ENCODE results near the gene PQBP1. TPM values are rescaled to one million over a fixed set of nuclear protein-coding genes. Genes with fewer than 3 reads are reported as not detected.

Gene PQBP1
- total and polyA plus RNA-seq, 2 donors (not counting 3 experiments of a cell fraction or from before 2014, with no cell fraction given): 86.3 to 86.8 TPM

Other genes with a start within 250 kb of the PQBP1 start
- gene WAS, start 214.1 kb upstream of the PQBP1 start, total RNA-seq: 0.73 TPM in 1 of 2 replicates, not detected in the other
- gene WAS, start 214.1 kb upstream of the PQBP1 start, polyA plus RNA-seq: not detected in 2 replicates
- gene SUV39H1, start 201.2 kb upstream of the PQBP1 start, total RNA-seq: 18.2 and 20.0 TPM in 2 replicates
- gene SUV39H1, start 201.2 kb upstream of the PQBP1 start, polyA plus RNA-seq: 19.0 and 22.0 TPM in 2 replicates
- gene GLOD5, start 136.2 kb upstream of the PQBP1 start, total RNA-seq: not detected in 2 replicates
- gene GLOD5, start 136.2 kb upstream of the PQBP1 start, polyA plus RNA-seq: not detected in 2 replicates
- gene GATA1, start 111.3 kb upstream of the PQBP1 start, total RNA-seq: not detected in 2 replicates
- not detected in 2 replicates for gene GATA1, start 111.3 kb upstream of the PQBP1 start, polyA plus RNA-seq
- 58.4 and 65.7 TPM in 2 replicates for gene HDAC6, start 95.9 kb upstream of the PQBP1 start, total RNA-seq
- gene HDAC6, start 95.9 kb upstream of the PQBP1 start, polyA plus RNA-seq: 43.7 and 49.3 TPM in 2 replicates
- not detected in 2 replicates for gene ERAS, start 71.4 kb upstream of the PQBP1 start, total RNA-seq
- gene ERAS, start 71.4 kb upstream of the PQBP1 start, polyA plus RNA-seq: 0.14 TPM in 1 of 2 replicates, not detected in the other
- gene PCSK1N, start 62.3 kb upstream of the PQBP1 start, total RNA-seq: 0.44 TPM in 1 of 2 replicates, not detected in the other
- gene PCSK1N, start 62.3 kb upstream of the PQBP1 start, polyA plus RNA-seq: not detected in 2 replicates
- 30.0 and 36.0 TPM in 2 replicates for gene TIMM17B, start 162 bp upstream of the PQBP1 start, total RNA-seq
- 73.1 and 107 TPM in 2 replicates for gene TIMM17B, start 162 bp upstream of the PQBP1 start, polyA plus RNA-seq
- gene SLC35A2, start 13.7 kb downstream of the PQBP1 start, total RNA-seq: 28.9 and 31.4 TPM in 2 replicates
- 64.5 and 76.5 TPM in 2 replicates for gene SLC35A2, start 13.7 kb downstream of the PQBP1 start, polyA plus RNA-seq
- 5.5 and 7.4 TPM in 2 replicates for gene PIM2, start 21.1 kb downstream of the PQBP1 start, total RNA-seq
- gene PIM2, start 21.1 kb downstream of the PQBP1 start, polyA plus RNA-seq: 7.4 and 7.5 TPM in 2 replicates
- 41.0 and 44.3 TPM in 2 replicates for gene OTUD5, start 59.7 kb downstream of the PQBP1 start, total RNA-seq
- gene OTUD5, start 59.7 kb downstream of the PQBP1 start, polyA plus RNA-seq: 44.6 and 46.3 TPM in 2 replicates
- gene KCND1, start 73.9 kb downstream of the PQBP1 start, total RNA-seq: 0.67 and 1.3 TPM in 2 replicates
- 0.54 and 1.1 TPM in 2 replicates for gene KCND1, start 73.9 kb downstream of the PQBP1 start, polyA plus RNA-seq
- gene GRIPAP1, start 104.3 kb downstream of the PQBP1 start, total RNA-seq: 48.5 and 49.4 TPM in 2 replicates
- 19.0 and 25.3 TPM in 2 replicates for gene GRIPAP1, start 104.3 kb downstream of the PQBP1 start, polyA plus RNA-seq
- 35.5 and 37.1 TPM in 2 replicates for gene TFE3, start 145.4 kb downstream of the PQBP1 start, total RNA-seq
- 22.3 and 26.8 TPM in 2 replicates for gene TFE3, start 145.4 kb downstream of the PQBP1 start, polyA plus RNA-seq
- 5.7 and 6.4 TPM in 2 replicates for gene CCDC120, start 161.1 kb downstream of the PQBP1 start, total RNA-seq
- gene CCDC120, start 161.1 kb downstream of the PQBP1 start, polyA plus RNA-seq: 2.8 and 3.1 TPM in 2 replicates
- 41.6 and 45.4 TPM in 2 replicates for gene PRAF2, start 176.1 kb downstream of the PQBP1 start, total RNA-seq
- 36.2 and 40.1 TPM in 2 replicates for gene PRAF2, start 176.1 kb downstream of the PQBP1 start, polyA plus RNA-seq
- 29.9 and 32.2 TPM in 2 replicates for gene WDR45, start 182.0 kb downstream of the PQBP1 start, total RNA-seq
- 70.4 and 73.1 TPM in 2 replicates for gene WDR45, start 182.0 kb downstream of the PQBP1 start, polyA plus RNA-seq
- gene GPKOW, start 225.8 kb downstream of the PQBP1 start, total RNA-seq: 21.3 and 22.6 TPM in 2 replicates
- 17.5 and 22.1 TPM in 2 replicates for gene GPKOW, start 225.8 kb downstream of the PQBP1 start, polyA plus RNA-seq

Measured in endothelial cell of umbilical vein (primary cell).